HCT116 (cell line): ENCODE measurements around the gene BSND. TPM values are rescaled to one million over a fixed set of nuclear protein-coding genes. Genes with fewer than 3 reads are reported as not detected.

Experiments
- ATAC-seq: fragments of 200-7000 bp; cut with Tn5 transposase; 2 replicates; pipeline ENCODE4 v1.9.1; 2020; ENCODE audit warnings: mild to moderate bottlenecking, moderate library complexity
- BruUV-seq: library from RNA; stranded (reverse); fragments of 400-500 nt; replicated peaks from 2 replicates; lab custom pipeline; 2021; lab: Mats Ljungman, UMichigan
- CTCF ChIA-PET: fragments of 300-600 bp; sonication (Branson Sonifier 250); formaldehyde crosslinking; loops from one replicate; lab custom pipeline; 2021; ENCODE audit warnings: antibody characterized with exemption; lab: Charles Lee
- POLR2A ChIA-PET: fragments of 300-600, 350-600 bp; sonication (Branson Sonifier 250); formaldehyde crosslinking; loops from one replicate; lab custom pipeline; 2021; ENCODE audit warnings: antibody characterized with exemption; lab: Charles Lee
- RAD21 ChIA-PET, 2 experiments: fragments of 300-600 bp; sonication (Branson Sonifier 250); formaldehyde crosslinking; loops; one replicate each; lab custom pipeline; 2023; ENCODE audit warnings: low total read pairs in 2 of 2; ENCODE audit not compliant: uncharacterized antibody in 2 of 2, unreplicated experiment in 2 of 2, low non-redundant PET in 1 of 2; lab: Charles Lee
- DNase-seq: peaks from one replicate; pipeline ENCODE4 v3.0.0-alpha.2; 2010; ENCODE audit warnings: low read depth, low spot score
- H2AFZ ChIP-seq: fragments of 200-600 bp; shearing (Covaris generic), sonication (generic); 2 replicates; pipeline ENCODE4 v1.6.1; 2017; ENCODE audit warnings: low read depth, mixed run types, mixed read lengths, antibody characterized with exemption, low read length; ENCODE audit not compliant: poor library complexity, severe bottlenecking
- H3K27ac ChIP-seq: 2 replicates; pipeline ENCODE4 v1.5.1; 2012; ENCODE audit warnings: low read depth, low read length
- H3K27me3 ChIP-seq: fragments of 200-600 bp; sonication (generic); 2 replicates; pipeline ENCODE4 v1.6.1; 2016; ENCODE audit warnings: mixed run types, low read length, mixed read lengths; ENCODE audit not compliant: insufficient read depth
- H3K36me3 ChIP-seq, 2 experiments: fragments of 200-500 bp in 1 of 2; fragments of 200-600 bp in 1 of 2; sonication (Bioruptor generic) in 1 of 2; sonication (generic) in 1 of 2; 2 replicates each; pipeline versions ENCODE4 v1.5.1 to v1.6.1; 2014 to 2016; ENCODE audit warnings: low read length in 2 of 2, inconsistent platforms in 1 of 2, mixed read lengths in 1 of 2, mixed run types in 1 of 2; ENCODE audit not compliant: insufficient read depth in 2 of 2, control insufficient read depth in 1 of 2
- H3K4me1 ChIP-seq, 2 experiments: fragments of 200-600 bp in 1 of 2; sonication (generic) in 1 of 2; 2 replicates each; pipeline versions ENCODE4 v1.5.1 to v1.6.1; 2012 to 2017; ENCODE audit warnings: low read length in 2 of 2, inconsistent platforms in 1 of 2, mild to moderate bottlenecking in 1 of 2, mixed read lengths in 1 of 2, mixed run types in 1 of 2, moderate library complexity in 1 of 2; ENCODE audit not compliant: insufficient read depth in 2 of 2, control insufficient read depth in 1 of 2
- H3K4me2 ChIP-seq: fragments of 200-600 bp; sonication (generic); 2 replicates; pipeline ENCODE4 v1.6.1; 2017; ENCODE audit warnings: mixed run types, low read length, mixed read lengths
- H3K4me3 ChIP-seq, 2 experiments: fragments of 200-600 bp in 1 of 2; sonication (generic) in 1 of 2; replicated peaks in 1 of 2; 2 replicates each; pipeline ENCODE4 v1.5.1; 2011 to 2016; ENCODE audit warnings: low read length in 2 of 2, control low read depth in 1 of 2, low read depth in 1 of 2, mild to moderate bottlenecking in 1 of 2, mixed read lengths in 1 of 2, mixed run types in 1 of 2
- H3K79me2 ChIP-seq: fragments of 200-600 bp; sonication (generic); 2 replicates; pipeline ENCODE4 v1.6.1; 2017; ENCODE audit warnings: mild to moderate bottlenecking, mixed run types, low read length, moderate library complexity, mixed read lengths; ENCODE audit not compliant: insufficient read depth
- H3K9ac ChIP-seq: fragments of 200-600 bp; sonication (generic); 2 replicates; pipeline ENCODE4 v1.6.1; 2016; ENCODE audit warnings: low read length, mixed read lengths
- H3K9me2 ChIP-seq: fragments of 200-600 bp; sonication (generic), shearing (Covaris generic); 2 replicates; pipeline ENCODE4 v1.6.1; 2017; ENCODE audit warnings: mixed run types, mild to moderate bottlenecking, moderate library complexity; ENCODE audit not compliant: insufficient read depth
- H3K9me3 ChIP-seq, 2 experiments: fragments of 200-500 bp in 1 of 2; fragments of 200-600 bp in 1 of 2; sonication (Bioruptor generic) in 1 of 2; sonication (generic) in 1 of 2; 2 replicates each; pipeline ENCODE4 v1.6.1; 2014 to 2017; ENCODE audit warnings: low read length in 2 of 2, mixed read lengths in 2 of 2, inconsistent platforms in 1 of 2, low read depth in 1 of 2, mild to moderate bottlenecking in 1 of 2, mixed run types in 1 of 2, moderate library complexity in 1 of 2; ENCODE audit not compliant: control insufficient read depth in 1 of 2, insufficient read depth in 1 of 2
- H4K20me1 ChIP-seq: fragments of 200-600 bp; sonication (generic), shearing (Covaris generic); 2 replicates; pipeline ENCODE4 v1.6.1; 2017; ENCODE audit warnings: mixed run types, mild to moderate bottlenecking, moderate library complexity; ENCODE audit not compliant: insufficient read depth
- CBX3 ChIP-seq: IDR thresholded peaks from 2 replicates; pipeline ENCODE4 v1.6.1; 2012; ENCODE audit warnings: low read depth
- EGR1 ChIP-seq: IDR thresholded peaks from 2 replicates; pipeline ENCODE4 v1.6.1; 2012; ENCODE audit warnings: low read depth
- ELF1 ChIP-seq: IDR thresholded peaks from 2 replicates; pipeline ENCODE4 v1.6.1; 2012; ENCODE audit warnings: low read depth, borderline replicate concordance
- EZH2 ChIP-seq: fragments of 200-600 bp; sonication (generic); IDR thresholded peaks from 2 replicates; pipeline ENCODE4 v1.6.1; 2017; ENCODE audit warnings: antibody characterized with exemption, mixed run types
- EZH2phosphoT487 ChIP-seq: fragments of 200-600 bp; IDR thresholded peaks from 2 replicates; pipeline ENCODE4 v1.6.1; 2018; ENCODE audit warnings: antibody characterized with exemption, borderline replicate concordance
- FOSL1 ChIP-seq: IDR thresholded peaks from 2 replicates; pipeline ENCODE4 v1.6.1; 2012; ENCODE audit warnings: low read depth
- JUND ChIP-seq: IDR thresholded peaks from 2 replicates; pipeline ENCODE4 v1.6.1; 2012
- POLR2A ChIP-seq: IDR thresholded peaks from 2 replicates; pipeline ENCODE4 v1.7.0; 2011; ENCODE audit warnings: borderline replicate concordance; ENCODE audit not compliant: insufficient read depth, insufficient read length; ENCODE audit errors: extremely low read depth
- YY1 ChIP-seq: IDR thresholded peaks from 2 replicates; pipeline ENCODE4 v1.6.1; 2011; ENCODE audit warnings: low read length, low read depth, moderate library complexity, mild to moderate bottlenecking; ENCODE audit not compliant: insufficient replicate concordance; ENCODE audit errors: extremely low read depth
- ZNF274 ChIP-seq: fragments of 200-500 bp; sonication (Bioruptor generic); IDR thresholded peaks from 2 replicates; pipeline ENCODE4 v1.6.1; 2014; ENCODE audit warnings: mild to moderate bottlenecking, low read depth, low read length, inconsistent platforms
- intact Hi-C: fragments of 100-400 bp; cut with micrococcal nuclease; formaldehyde crosslinking; loops from 2 replicates; pipeline ENCODE4 v1.10.0; 2022
- total RNA-seq: library from RNA; stranded (reverse); gene quantifications from one replicate; pipeline ENCODE4 v1.2.1, GENCODE V29; 2021; ENCODE audit not compliant: unreplicated experiment
- TF ChIP-seq, protein P1 (sequence below), 3 experiments: fragments of 200-600 bp in 1 of 3; sonication (generic) in 1 of 3; IDR thresholded peaks in 2 of 3; conservative IDR thresholded peaks in 1 of 3; 2 replicates each; pipeline ENCODE4 v1.5.1; 2012 to 2017; ENCODE audit warnings: low read depth in 2 of 3, low read length in 2 of 3, antibody characterized with exemption in 1 of 3, borderline replicate concordance in 1 of 3, control low read depth in 1 of 3, mild to moderate bottlenecking in 1 of 3, mixed read lengths in 1 of 3, mixed run types in 1 of 3, moderate library complexity in 1 of 3; ENCODE audit not compliant: insufficient read depth in 1 of 3

The BSND gene
- total RNA-seq, 1 experiment from 2014 or later = not detected

- ChIA-PET RAD21 (no interaction called here), CTCF (interaction anchor here (2.0 kb wide), 1 partner anchor 34 kb away, joined by 11 read pairs; no protein-coding TSS in a partner anchor), POLR2A (interaction anchor here (1.4 kb wide), 1 partner anchor 13 kb away, joined by 4 read pairs; no protein-coding TSS in a partner anchor)
- no peaks in the 10 kb centered on the region for H3K36me3 ChIP-seq
- H4K20me1 ChIP-seq = no peaks in the 10 kb centered on the region
- H3K9me3 ChIP-seq = no peaks in the 10 kb centered on the region
- H3K4me3 ChIP-seq = no peak overlapping the region
- TF ChIP-seq ZNF274 (no peak), EZH2phosphoT487 (no peak), YY1 (no peak), ELF1 (no peak), FOSL1 (no peak), JUND (no peak), EGR1 (no peak), CBX3 (no peak), POLR2A (no peak), EZH2 (no peak)
- TF ChIP-seq, protein P1, sequence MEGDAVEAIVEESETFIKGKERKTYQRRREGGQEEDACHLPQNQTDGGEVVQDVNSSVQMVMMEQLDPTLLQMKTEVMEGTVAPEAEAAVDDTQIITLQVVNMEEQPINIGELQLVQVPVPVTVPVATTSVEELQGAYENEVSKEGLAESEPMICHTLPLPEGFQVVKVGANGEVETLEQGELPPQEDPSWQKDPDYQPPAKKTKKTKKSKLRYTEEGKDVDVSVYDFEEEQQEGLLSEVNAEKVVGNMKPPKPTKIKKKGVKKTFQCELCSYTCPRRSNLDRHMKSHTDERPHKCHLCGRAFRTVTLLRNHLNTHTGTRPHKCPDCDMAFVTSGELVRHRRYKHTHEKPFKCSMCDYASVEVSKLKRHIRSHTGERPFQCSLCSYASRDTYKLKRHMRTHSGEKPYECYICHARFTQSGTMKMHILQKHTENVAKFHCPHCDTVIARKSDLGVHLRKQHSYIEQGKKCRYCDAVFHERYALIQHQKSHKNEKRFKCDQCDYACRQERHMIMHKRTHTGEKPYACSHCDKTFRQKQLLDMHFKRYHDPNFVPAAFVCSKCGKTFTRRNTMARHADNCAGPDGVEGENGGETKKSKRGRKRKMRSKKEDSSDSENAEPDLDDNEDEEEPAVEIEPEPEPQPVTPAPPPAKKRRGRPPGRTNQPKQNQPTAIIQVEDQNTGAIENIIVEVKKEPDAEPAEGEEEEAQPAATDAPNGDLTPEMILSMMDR (IDR thresholded peaks at IDR 0.05 in 2 of 3, conservative IDR thresholded peaks at IDR 0.05 in 1 of 3; ENCODE audit: borderline replicate concordance in 1 of 3, insufficient read depth in 1 of 3, low read depth in 2 of 3, low read length in 2 of 3) = no peak
- no peak overlapping the region for H3K27ac ChIP-seq
- H3K9me2 ChIP-seq = no peaks in the 10 kb centered on the region
- DNase-seq (no peak), ATAC-seq (no peak)
- H3K4me2 ChIP-seq = no peak overlapping the region
- no peak overlapping the region for H3K9ac ChIP-seq
- no peak overlapping the region for H2AFZ ChIP-seq
- intact Hi-C loops = no loop called here
- no peaks in the 10 kb centered on the region for H3K27me3 ChIP-seq
- no peaks in the 10 kb centered on the region for H3K79me2 ChIP-seq
- peaks cover 0 to 31% of the 10 kb centered on the region in 2 experiments; a peak in 2 of 4 replicates for H3K4me1 ChIP-seq
- BruUV-seq = no TSS peak
These were observed 20.0 kb upstream of the BSND start for GRCh38 chr1:54978528-54979326.
